HEK293 (cell line): ENCODE results near the gene MAP1S.
A peak's percentile ranks its signal among the peaks of the same experiment; 100 is the strongest.

Experiments used
- AEBP2 ChIP-seq: fragments of 450-650 bp; formaldehyde crosslinking; IDR thresholded peaks from 2 replicates; pipeline ENCODE4 v1.5.1; 2016; ENCODE audit warnings: missing biosample characterization, missing genetic modification characterization, borderline replicate concordance
- GLIS2 ChIP-seq: fragments of 450-650 bp; formaldehyde crosslinking; IDR thresholded peaks from 2 replicates; pipeline ENCODE4 v1.5.1; 2016; ENCODE audit warnings: missing biosample characterization, missing genetic modification characterization
- KLF1 ChIP-seq: fragments of 450-650 bp; formaldehyde crosslinking; IDR thresholded peaks from 2 replicates; pipeline ENCODE4 v1.5.1; 2016; ENCODE audit warnings: missing biosample characterization, missing genetic modification characterization
- PRDM1 ChIP-seq: fragments of 450-650 bp; formaldehyde crosslinking; IDR thresholded peaks from 2 replicates; pipeline ENCODE4; 2016; ENCODE audit warnings: missing biosample characterization, missing genetic modification characterization
- PRDM10 ChIP-seq: fragments of 450-650 bp; formaldehyde crosslinking; IDR thresholded peaks from 2 replicates; pipeline ENCODE4 v1.5.1; 2016; ENCODE audit warnings: missing biosample characterization, missing genetic modification characterization
- SP7 ChIP-seq: fragments of 450-650 bp; formaldehyde crosslinking; IDR thresholded peaks from 2 replicates; pipeline ENCODE4 v1.5.1; 2016; ENCODE audit warnings: missing biosample characterization, missing genetic modification characterization
- YY1 ChIP-seq: fragments of 450-650 bp; formaldehyde crosslinking; IDR thresholded peaks from 2 replicates; pipeline ENCODE4 v1.5.1; 2018; ENCODE audit warnings: missing biosample characterization, missing genetic modification characterization
- ZBTB11 ChIP-seq: fragments of 450-650 bp; formaldehyde crosslinking; conservative IDR thresholded peaks from 2 replicates; pipeline ENCODE4 v1.5.1; 2016; ENCODE audit warnings: low read depth, missing biosample characterization, missing genetic modification characterization
- ZBTB21 ChIP-seq: fragments of 450-650 bp; formaldehyde crosslinking; IDR thresholded peaks from 2 replicates; pipeline ENCODE4 v1.5.1; 2017; ENCODE audit warnings: missing biosample characterization, missing genetic modification characterization
- ZBTB49 ChIP-seq: fragments of 450-650 bp; formaldehyde crosslinking; IDR thresholded peaks from 2 replicates; pipeline ENCODE4 v1.5.1; 2016; ENCODE audit warnings: missing biosample characterization, missing genetic modification characterization, low read depth
- ZBTB6 ChIP-seq: fragments of 450-650 bp; formaldehyde crosslinking; IDR thresholded peaks from 2 replicates; pipeline ENCODE4 v1.5.1; 2017; ENCODE audit warnings: missing biosample characterization, missing genetic modification characterization
- ZBTB8A ChIP-seq: fragments of 450-650 bp; formaldehyde crosslinking; IDR thresholded peaks from 2 replicates; pipeline ENCODE4 v1.5.1; 2016; ENCODE audit warnings: missing biosample characterization, missing genetic modification characterization
- ZNF133 ChIP-seq: fragments of 450-650 bp; formaldehyde crosslinking; IDR thresholded peaks from 2 replicates; pipeline ENCODE4 v1.5.1; 2016; ENCODE audit warnings: missing biosample characterization, missing genetic modification characterization
- ZNF148 ChIP-seq: fragments of 450-650 bp; formaldehyde crosslinking; IDR thresholded peaks from 2 replicates; pipeline ENCODE4 v1.5.0; 2017; ENCODE audit warnings: missing biosample characterization, missing genetic modification characterization, borderline replicate concordance
- ZNF324 ChIP-seq: fragments of 450-650 bp; formaldehyde crosslinking; IDR thresholded peaks from 2 replicates; pipeline ENCODE4 v1.5.1; 2016; ENCODE audit warnings: missing biosample characterization, missing genetic modification characterization
- ZNF549 ChIP-seq: fragments of 450-650 bp; IDR thresholded peaks from 2 replicates; pipeline ENCODE4 v1.5.1; 2018; ENCODE audit warnings: missing biosample characterization, missing genetic modification characterization, mild to moderate bottlenecking, inconsistent platforms, moderate library complexity
- ZNF660 ChIP-seq: fragments of 450-650 bp; IDR thresholded peaks from 2 replicates; pipeline ENCODE4 v1.5.1; 2018; ENCODE audit warnings: missing biosample characterization, mild to moderate bottlenecking, missing genetic modification characterization
- ZNF670 ChIP-seq: fragments of 450-650 bp; formaldehyde crosslinking; IDR thresholded peaks from 2 replicates; pipeline ENCODE4 v1.5.1; 2016; ENCODE audit warnings: missing biosample characterization, missing genetic modification characterization, low read depth
- ZNF701 ChIP-seq: fragments of 450-650 bp; formaldehyde crosslinking; IDR thresholded peaks from 2 replicates; pipeline ENCODE4 v1.5.1; 2016; ENCODE audit warnings: missing biosample characterization, missing genetic modification characterization
- ZNF76 ChIP-seq: fragments of 450-650 bp; formaldehyde crosslinking; IDR thresholded peaks from 2 replicates; pipeline ENCODE4; 2016; ENCODE audit warnings: low read depth, missing biosample characterization, missing genetic modification characterization, borderline replicate concordance
- ZNF791 ChIP-seq: fragments of 450-650 bp; formaldehyde crosslinking; IDR thresholded peaks from 2 replicates; pipeline ENCODE4 v1.5.1; 2016; ENCODE audit warnings: missing biosample characterization, missing genetic modification characterization

MAP1S gene

GRCh38 chr19:17687857-17688784 is 31.2 kb upstream of the MAP1S start, which contains the start of gene UNC13A (continued):
- no peak for TF ChIP-seq AEBP2 (tag by site-specific recombination)
- no peak for TF ChIP-seq ZNF324 (tag by site-specific recombination)
- peak; percentile 70; the same call in 1 of the 2 replicates for TF ChIP-seq YY1 (tag by site-specific recombination)
- TF ChIP-seq ZNF133: no peak
- TF ChIP-seq ZNF791 (tag by site-specific recombination): no peak
- TF ChIP-seq ZNF549 (tag by site-specific recombination): no peak
- no peak for TF ChIP-seq ZBTB21 (tag by site-specific recombination)
- no peak for TF ChIP-seq PRDM1 (tag by site-specific recombination)
- no peak for TF ChIP-seq ZNF701
- TF ChIP-seq ZNF148: no peak
- TF ChIP-seq ZNF670 (tag by site-specific recombination): no peak
- no peak for TF ChIP-seq ZBTB11 (tag by site-specific recombination)
- no peak for TF ChIP-seq SP7
- 0 out of 2 replicates have a peak, but pooled peaks have one; percentile 55 for TF ChIP-seq ZNF660 (tag by site-specific recombination)
- TF ChIP-seq ZBTB6 (tag by site-specific recombination): no peak
- TF ChIP-seq KLF1: peak; percentile 39; the same call in 1 of the 2 replicates
- TF ChIP-seq ZBTB8A: peak; percentile 52; the same call in 1 of the 2 replicates
- peak; percentile 51; the same call in 1 of the 2 replicates for TF ChIP-seq GLIS2
- no peak for TF ChIP-seq ZNF76
- TF ChIP-seq PRDM10 (tag by site-specific recombination): no peak
- TF ChIP-seq ZBTB49: no peak
